Measurements from ENCODE around the gene FN3KRP.
"Not testable (repeated sequence)": the region's sequence is repeated elsewhere in the genome, so short reads cannot be mapped to it uniquely, and the experiment has no call there.

The FN3KRP gene

GRCh38 chr17:82769041-82769440 is 52.5 kb downstream of the FN3KRP start:
- TF ChIP-seq FOXP2 (optimal IDR thresholded peaks at IDR 0.05; ENCODE audit: control extremely low read depth, extremely low read length, insufficient read depth) (no peak), EZH2 (IDR thresholded peaks at IDR 0.05) (no peak), POLR2AphosphoS5 (IDR thresholded peaks at IDR 0.05; ENCODE audit: borderline replicate concordance, low read depth, low read length) (no peak)
- Histone ChIP-seq H3K9me3 (ENCODE audit: low read depth, low read length) (no peaks in the 10 kb centered on the region), H3K9ac (ENCODE audit: insufficient read length) (no peak overlapping the region), H3K27ac (no peak overlapping the region), H3K36me3 (ENCODE audit: insufficient read depth, low read length) (peaks cover 59% of the 10 kb centered on the region), H3K4me3 (no peak overlapping the region)
- no peak for DNase-seq (ENCODE audit: low read depth, low spot score)

GRCh38 chr17:82772026-82772425 is 55.5 kb downstream of the FN3KRP start:
- H3K27ac ChIP-seq, result no peak overlapping the region
- H3K9me3 ChIP-seq (ENCODE audit: low read depth, low read length), result no peaks in the 10 kb centered on the region
- no peak for DNase-seq (ENCODE audit: low read depth, low spot score)
- H3K36me3 ChIP-seq (ENCODE audit: insufficient read depth, low read length), result peaks cover 54% of the 10 kb centered on the region
- no peak overlapping the region for H3K4me3 ChIP-seq
- H3K9ac ChIP-seq (ENCODE audit: insufficient read length), result no peak overlapping the region
- TF ChIP-seq POLR2AphosphoS5 (IDR thresholded peaks at IDR 0.05; ENCODE audit: borderline replicate concordance, low read depth, low read length), result no peak

- Histone ChIP-seq H3K4me3 (0 out of 2 replicates have a peak overlapping the region, but pooled peaks have one; percentile 12), H3K36me3 (ENCODE audit: insufficient read depth, low read length) (peaks cover 31% of the 10 kb centered on the region)
- DNase-seq (ENCODE audit: low read depth, low spot score); H3K9me3 ChIP-seq (ENCODE audit: low read depth, low read length); H3K9ac ChIP-seq (ENCODE audit: insufficient read length); H3K27ac ChIP-seq: not testable (repeated sequence)
Measured at GRCh38 chr17:82774456-82774855, 58.0 kb downstream of the FN3KRP start.

DNA sequence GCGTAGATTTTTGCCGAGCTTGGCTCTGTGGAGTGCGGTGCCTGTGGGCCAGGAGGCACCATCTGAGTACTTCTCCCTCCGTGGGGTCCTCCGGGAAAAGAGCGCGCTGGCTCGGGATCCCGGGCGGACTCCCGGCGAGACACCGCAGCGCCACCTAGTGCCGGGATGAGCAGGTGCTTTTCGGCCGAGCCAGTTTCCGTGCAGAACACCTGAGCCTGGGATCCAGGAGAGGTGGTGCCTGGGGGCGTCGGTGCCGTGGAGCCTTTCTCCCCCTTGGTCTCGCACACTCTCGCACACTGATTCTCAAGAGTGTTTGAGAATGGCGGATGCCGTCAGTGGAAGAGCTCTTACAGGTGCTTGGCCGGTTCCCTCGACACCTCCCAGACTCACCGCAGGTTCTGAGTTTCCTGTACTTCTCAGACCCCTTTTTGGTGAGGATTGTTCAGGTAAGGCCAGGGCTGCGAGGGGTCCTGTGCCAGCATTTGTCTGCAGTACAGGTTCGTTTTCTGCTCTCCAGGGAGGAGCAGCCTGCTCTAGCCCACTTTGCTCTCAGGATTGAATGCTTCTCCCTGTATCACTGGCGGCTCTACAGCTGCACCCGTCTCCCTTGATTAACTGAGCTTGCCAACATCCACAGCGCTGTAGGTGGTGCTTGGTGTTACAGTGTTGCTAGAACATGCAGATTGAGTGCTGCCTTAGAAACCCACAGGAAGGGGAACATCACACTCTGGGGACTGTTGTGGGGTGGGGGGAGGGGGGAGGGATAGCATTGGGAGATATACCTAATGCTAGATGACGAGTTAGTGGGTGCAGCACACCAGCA is 58.7 kb downstream of the FN3KRP start:
- Histone ChIP-seq H3K27ac (no peak overlapping the region), H3K9me3 (ENCODE audit: low read depth, low read length) (no peaks in the 10 kb centered on the region), H3K9ac (ENCODE audit: insufficient read length) (no peak overlapping the region), H3K4me3 (0 out of 2 replicates have a peak overlapping the region, but pooled peaks have one; percentile 12), H3K36me3 (ENCODE audit: insufficient read depth, low read length) (peaks cover 24% of the 10 kb centered on the region)
- TF ChIP-seq POLR2AphosphoS5 (IDR thresholded peaks at IDR 0.05; ENCODE audit: borderline replicate concordance, low read depth, low read length) (no peak), FOXP2 (optimal IDR thresholded peaks at IDR 0.05; ENCODE audit: control extremely low read depth, extremely low read length, insufficient read depth) (no peak), EZH2 (IDR thresholded peaks at IDR 0.05) (no peak)
- no peak for DNase-seq (ENCODE audit: low read depth, low spot score)

GRCh38 chr17:82776454-82776853 is 59.9 kb downstream of the FN3KRP start:
- no peak for DNase-seq (ENCODE audit: low read depth, low spot score)
- Histone ChIP-seq H3K27ac (no peak overlapping the region), H3K9ac (ENCODE audit: insufficient read length) (no peak overlapping the region), H3K9me3 (ENCODE audit: low read depth, low read length) (no peaks in the 10 kb centered on the region), H3K36me3 (ENCODE audit: insufficient read depth, low read length) (peaks cover 24% of the 10 kb centered on the region), H3K4me3 (no peak overlapping the region)
- TF ChIP-seq EZH2 (IDR thresholded peaks at IDR 0.05), result no peak
- TF ChIP-seq POLR2AphosphoS5 (IDR thresholded peaks at IDR 0.05; ENCODE audit: borderline replicate concordance, low read depth, low read length), result no peak
- TF ChIP-seq FOXP2 (optimal IDR thresholded peaks at IDR 0.05; ENCODE audit: control extremely low read depth, extremely low read length, insufficient read depth), result no peak

Data from SK-N-MC (cell line).